CD4-positive, alpha-beta T cell treated with Interleukin-4 for 1 hour (primary cell): Measurements from ENCODE around the gene DLD.
"Not testable (repeated sequence)": the region's sequence is repeated elsewhere in the genome, so short reads cannot be mapped to it uniquely, and the experiment has no call there.

Experiments used
- DNase-seq, 2 donors: peaks; one replicate each; pipeline ENCODE4 v3.0.0-alpha.2; 2020 to 2022

Gene DLD

GRCh38 chr7:107874605-107875446 lies 16.2 kb upstream of the DLD start:
- peak; percentile 28 to 72 for DNase-seq

GRCh38 chr7:107876916-107877315 lies 14.1 kb upstream of the DLD start:
- no peak for DNase-seq

GRCh38 chr7:107877731-107878382 lies 13.1 kb upstream of the DLD start:
- DNase-seq, result no peak

GRCh38 chr7:107878636-107879035 lies 12.3 kb upstream of the DLD start:
- no peak for DNase-seq

GRCh38 chr7:107879400-107880035 lies 11.5 kb upstream of the DLD start:
- DNase-seq, result peak; percentile 49 to 74

GRCh38 chr7:107882766-107883165 lies 8.2 kb upstream of the DLD start:
- DNase-seq, result no peak

- DNase-seq, result no peak
Observed at GRCh38 chr7:107884066-107884818, 6.7 kb upstream of the DLD start.

- DNase-seq, result not testable (repeated sequence)
Observed at GRCh38 chr7:107887827-107888226, 3.2 kb upstream of the DLD start.

GRCh38 chr7:107889992-107890391 lies 991 bp upstream of the DLD start:
- DNase-seq, result no peak

GRCh38 chr7:107890493-107890961 lies 456 bp upstream of the DLD start:
- no peak for DNase-seq

GRCh38 chr7:107891636-107892366 lies 818 bp downstream of the DLD start:
- peak in 1 of 2 donors; percentile 57 for DNase-seq

- not testable (repeated sequence) for DNase-seq
Observed at GRCh38 chr7:107892367-107892741, 1.4 kb downstream of the DLD start.

GRCh38 chr7:107898997-107899594 lies 8.1 kb downstream of the DLD start:
- DNase-seq, result no peak

- DNase-seq, result no peak
Observed at GRCh38 chr7:107900496-107901015, 9.6 kb downstream of the DLD start.

- no peak for DNase-seq
Observed at GRCh38 chr7:107902381-107902780, 11.4 kb downstream of the DLD start.

- no peak for DNase-seq
Observed at GRCh38 chr7:107907790-107908189, 16.8 kb downstream of the DLD start.

- DNase-seq, result no peak
Observed at GRCh38 chr7:107909445-107909844, 18.5 kb downstream of the DLD start.

- no peak for DNase-seq
Observed at GRCh38 chr7:107911981-107912380, 21.0 kb downstream of the DLD start.

- no peak for DNase-seq
Observed at GRCh38 chr7:107913851-107914250, 22.9 kb downstream of the DLD start.

GRCh38 chr7:107914831-107915230 lies 23.8 kb downstream of the DLD start:
- DNase-seq, result no peak

GRCh38 chr7:107915541-107915940 lies 24.6 kb downstream of the DLD start:
- DNase-seq, result no peak
